ENCODE measurements around the gene ATP2A3. TPM values are rescaled to one million over a fixed set of nuclear protein-coding genes. Genes with fewer than 3 reads are reported as not detected.

Gene ATP2A3
- polyA plus RNA-seq, 1 donor, result 5.3 TPM

Other genes starting within 250 kb of the ATP2A3 start
- gene HASPIN, start 240.5 kb downstream of the ATP2A3 start, polyA plus RNA-seq (ENCODE audit: insufficient read length), result 9.4 TPM
- 32.7 TPM for gene ITGAE, start 163.2 kb downstream of the ATP2A3 start, polyA plus RNA-seq (ENCODE audit: insufficient read length)
- gene NCBP3, start 118.2 kb downstream of the ATP2A3 start, polyA plus RNA-seq (ENCODE audit: insufficient read length), result 58.2 TPM
- gene CAMKK1, start 71.4 kb downstream of the ATP2A3 start, polyA plus RNA-seq (ENCODE audit: insufficient read length), result 8.4 TPM
- gene P2RX1, start 48.0 kb downstream of the ATP2A3 start, polyA plus RNA-seq (ENCODE audit: insufficient read length), result 2.3 TPM
- 18.3 TPM for gene ZZEF1, start 178.6 kb upstream of the ATP2A3 start, polyA plus RNA-seq (ENCODE audit: insufficient read length)
- gene CYB5D2, start 178.8 kb upstream of the ATP2A3 start, polyA plus RNA-seq (ENCODE audit: insufficient read length), result 12.0 TPM

Data from forelimb muscle (tissue), 1 donor.